Suprapubic skin (tissue), 4 donors: ENCODE results near the gene SKI. TPM values are rescaled to one million over a fixed set of nuclear protein-coding genes. Genes with fewer than 3 reads are reported as not detected.

ENCODE experiments used
- DNase-seq, 2 donors: peaks; one replicate each; pipeline ENCODE4 v3.0.0-alpha.2; 2019; ENCODE audit warnings: low spot score in 2 of 2
- H3K27ac ChIP-seq: fragments of 200-600 bp; sonication (generic); one replicate; pipeline ENCODE4 v1.5.1; 2019
- H3K27me3 ChIP-seq: fragments of 200-600 bp; sonication (generic); one replicate; pipeline ENCODE4 v1.5.1; 2019
- H3K36me3 ChIP-seq: fragments of 200-600 bp; sonication (generic); one replicate; pipeline ENCODE4 v1.5.1; 2019
- H3K4me1 ChIP-seq: fragments of 200-600 bp; sonication (generic); one replicate; pipeline ENCODE4 v1.5.1; 2019
- H3K4me3 ChIP-seq: fragments of 200-600 bp; sonication (generic); one replicate; pipeline ENCODE4 v1.5.1; 2019; ENCODE audit warnings: mild to moderate bottlenecking
- H3K9me3 ChIP-seq: fragments of 200-600 bp; sonication (generic); one replicate; pipeline ENCODE4 v1.5.1; 2019
- EP300 ChIP-seq: sonication (generic); formaldehyde crosslinking; IDR thresholded peaks from one replicate; pipeline ENCODE4 v1.6.1; 2017; ENCODE audit warnings: antibody characterized with exemption
- POLR2A ChIP-seq, 2 donors: fragments of 450-650 bp; IDR thresholded peaks; one replicate each; pipeline ENCODE4 v1.6.1; 2017; ENCODE audit warnings: antibody characterized with exemption in 2 of 2, mild to moderate bottlenecking in 2 of 2, moderate library complexity in 2 of 2
- POLR2AphosphoS5 ChIP-seq, 3 donors: sonication (generic); formaldehyde crosslinking; IDR thresholded peaks; one replicate each; pipeline ENCODE4 v1.6.1; 2017; ENCODE audit warnings: antibody characterized with exemption in 3 of 3
- WGBS: methylation state at CpG from one replicate; pipeline ENCODE4 v1.1.5; 2018; 5-methylcytosine and 5-hydroxymethylcytosine counted together
- total RNA-seq, 4 donors: library from RNA; depleted of rRNA; stranded (reverse); fragments of >200 nt; gene quantifications; one replicate each; pipeline ENCODE4 v1.1.0, GENCODE V29; 2016
- TF ChIP-seq, protein P1 (sequence below), 2 donors: fragments of 200-600 bp in 1 of 2; fragments of 450-650 bp in 1 of 2; sonication (generic) in 1 of 2; IDR thresholded peaks; one replicate each; pipeline ENCODE4 v1.5.1; 2016 to 2019; ENCODE audit warnings: antibody characterized with exemption in 2 of 2, mild to moderate bottlenecking in 1 of 2, moderate library complexity in 1 of 2

SKI gene
- total RNA-seq, 4 donors from 2014 or later, result 51.8 to 91.2 (median 68.1) TPM

DNA sequence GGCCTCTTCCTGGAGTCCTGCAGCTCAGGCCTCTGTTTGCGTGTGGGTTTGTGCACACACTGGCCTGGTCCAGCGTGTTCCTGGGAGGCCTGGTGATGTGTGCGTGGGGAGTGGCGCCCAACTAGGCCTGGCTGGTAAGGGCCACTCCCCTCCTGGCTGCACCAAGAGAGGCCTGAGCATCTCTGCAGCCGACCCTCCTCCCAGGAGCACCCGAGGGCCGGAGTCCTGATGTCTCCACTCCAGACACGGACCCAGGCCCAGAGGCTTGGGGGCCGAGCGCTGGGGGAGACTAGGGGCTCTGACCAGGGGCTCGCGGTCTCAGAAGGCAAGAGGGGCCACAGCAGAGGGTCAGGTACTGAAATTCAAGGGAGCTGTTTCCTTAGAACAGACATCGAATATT is 130.0 kb downstream of the SKI start:
- Histone ChIP-seq H3K4me1 (peaks cover 6% of the 10 kb centered on the region), H3K27ac (no peak overlapping the region), H3K9me3 (no peaks in the 10 kb centered on the region), H3K27me3 (no peaks in the 10 kb centered on the region), H3K36me3 (no peaks in the 10 kb centered on the region), H3K4me3 (no peak overlapping the region)
- 89% methylated on average over 10 of the region's 13 CpGs for WGBS
- no peak for DNase-seq
- TF ChIP-seq POLR2AphosphoS5 (IDR thresholded peaks at IDR 0.05), result no peak
- TF ChIP-seq POLR2A (IDR thresholded peaks at IDR 0.05), result no peak
- TF ChIP-seq, protein P1, sequence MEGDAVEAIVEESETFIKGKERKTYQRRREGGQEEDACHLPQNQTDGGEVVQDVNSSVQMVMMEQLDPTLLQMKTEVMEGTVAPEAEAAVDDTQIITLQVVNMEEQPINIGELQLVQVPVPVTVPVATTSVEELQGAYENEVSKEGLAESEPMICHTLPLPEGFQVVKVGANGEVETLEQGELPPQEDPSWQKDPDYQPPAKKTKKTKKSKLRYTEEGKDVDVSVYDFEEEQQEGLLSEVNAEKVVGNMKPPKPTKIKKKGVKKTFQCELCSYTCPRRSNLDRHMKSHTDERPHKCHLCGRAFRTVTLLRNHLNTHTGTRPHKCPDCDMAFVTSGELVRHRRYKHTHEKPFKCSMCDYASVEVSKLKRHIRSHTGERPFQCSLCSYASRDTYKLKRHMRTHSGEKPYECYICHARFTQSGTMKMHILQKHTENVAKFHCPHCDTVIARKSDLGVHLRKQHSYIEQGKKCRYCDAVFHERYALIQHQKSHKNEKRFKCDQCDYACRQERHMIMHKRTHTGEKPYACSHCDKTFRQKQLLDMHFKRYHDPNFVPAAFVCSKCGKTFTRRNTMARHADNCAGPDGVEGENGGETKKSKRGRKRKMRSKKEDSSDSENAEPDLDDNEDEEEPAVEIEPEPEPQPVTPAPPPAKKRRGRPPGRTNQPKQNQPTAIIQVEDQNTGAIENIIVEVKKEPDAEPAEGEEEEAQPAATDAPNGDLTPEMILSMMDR (IDR thresholded peaks at IDR 0.05), result no peak

DNA sequence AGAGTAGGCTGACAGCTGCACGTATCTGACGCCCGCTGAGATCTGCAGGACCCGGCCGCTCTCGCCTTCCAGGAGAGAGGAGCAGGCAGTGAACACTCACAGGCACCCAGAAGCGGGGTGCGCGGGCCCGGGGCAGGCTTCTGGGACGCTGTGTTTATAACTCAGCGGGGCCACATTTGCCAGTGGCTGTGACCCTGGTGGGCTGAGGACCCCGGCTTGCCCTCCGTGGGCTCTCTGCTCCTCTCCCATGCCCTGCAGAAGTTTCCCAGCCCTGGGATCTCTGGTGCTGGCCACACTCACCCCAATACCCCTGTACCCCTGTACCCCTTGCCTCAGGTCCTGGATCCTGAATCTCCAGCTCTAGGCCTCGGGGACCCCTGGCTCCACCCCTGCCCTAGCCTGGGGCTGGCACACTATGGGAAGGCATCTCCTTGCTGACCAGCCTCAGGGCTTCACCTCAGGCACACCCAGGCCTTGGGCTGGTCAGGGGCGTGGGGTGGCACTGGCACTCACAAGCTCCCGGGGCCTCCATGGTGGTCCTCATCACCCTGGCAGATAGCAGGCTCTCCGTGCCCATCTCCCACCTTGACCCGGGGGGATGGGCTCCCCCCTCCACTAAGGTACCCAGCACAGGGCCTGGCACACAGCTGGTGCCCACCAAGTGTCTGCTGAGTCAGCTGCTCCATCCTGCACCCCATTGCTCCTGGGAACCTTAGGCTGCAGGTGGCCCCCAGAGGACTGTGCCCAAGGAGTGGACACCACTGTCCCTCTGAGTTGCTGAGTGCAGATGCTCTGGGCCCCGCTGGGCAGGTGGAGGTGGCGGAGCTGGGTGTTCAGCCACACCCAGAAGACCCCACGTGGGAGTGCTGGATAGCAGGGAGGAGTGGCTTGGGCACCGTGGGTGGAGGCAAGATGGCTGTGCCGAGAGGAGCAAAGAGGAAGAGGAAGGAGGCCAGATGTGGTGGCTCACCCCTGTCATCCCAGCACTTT is 130.8 kb downstream of the SKI start:
- TF ChIP-seq POLR2A (IDR thresholded peaks at IDR 0.05) (no peak), EP300 (no peak), POLR2AphosphoS5 (IDR thresholded peaks at IDR 0.05) (no peak)
- TF ChIP-seq, protein P1 (IDR thresholded peaks at IDR 0.05), result no peak
- no peaks in the 10 kb centered on the region for H3K27me3 ChIP-seq
- 93% methylated on average over 3 of the region's 24 CpGs for WGBS
- DNase-seq, result no peak
- H3K4me3 ChIP-seq, result no peak overlapping the region
- H3K27ac ChIP-seq, result no peak overlapping the region
- no peaks in the 10 kb centered on the region for H3K9me3 ChIP-seq
- no peaks in the 10 kb centered on the region for H3K4me1 ChIP-seq
- no peaks in the 10 kb centered on the region for H3K36me3 ChIP-seq

Other genes with a start within 250 kb of the SKI start
- gene CFAP74, start 224.5 kb upstream of the SKI start, total RNA-seq, result not detected
- 1 to 10 TPM in 2 of 4 donors, under 1 TPM in 1, not detected in 1; 0.52 to 1.7 (median 1.2) TPM for gene GABRD, start 209.0 kb upstream of the SKI start, total RNA-seq
- 10 to 100 TPM; 21.7 to 31.5 (median 25.4) TPM for gene PRKCZ, start 177.9 kb upstream of the SKI start, total RNA-seq
- gene FAAP20, start 33.5 kb upstream of the SKI start, total RNA-seq, result 10 to 100 TPM; 18.6 to 47.3 (median 24.9) TPM
- 10 to 100 TPM in 2 of 4 donors, 1 to 10 TPM in 2; 5.7 to 13.4 (median 8.5) TPM for gene MORN1, start 163.2 kb downstream of the SKI start, total RNA-seq
- 10 to 100 TPM; 56.9 to 86.5 (median 81.4) TPM for gene RER1, start 163.5 kb downstream of the SKI start, total RNA-seq
- gene PEX10, start 184.2 kb downstream of the SKI start, total RNA-seq, result 10 to 100 TPM; 16.2 to 39.2 (median 27.3) TPM
- gene PLCH2, start 248.0 kb downstream of the SKI start, total RNA-seq, result 100 to 1,000 TPM in 3 of 4 donors, 10 to 100 TPM in 1; 83.3 to 324 (median 130) TPM